Fibroblast of lung (primary cell): Measurements from ENCODE around the gene TROAP.
A peak's percentile ranks its signal among the peaks of the same experiment; 100 is the strongest.

Experiments
- EZH2 ChIP-seq: IDR thresholded peaks from 2 replicates; pipeline ENCODE4 v1.5.1; 2012; ENCODE audit warnings: low read length, control low read depth, mild to moderate bottlenecking; ENCODE audit errors: missing control alignments
- TF ChIP-seq, protein P1 (sequence below), 2 donors: IDR thresholded peaks in 1 of 2; conservative IDR thresholded peaks in 1 of 2; 1 replicate in 1 of 2; 2 replicates in 1 of 2; pipeline ENCODE4 v1.5.1; 2011 to 2012; ENCODE audit warnings: low read length in 2 of 2, control low read depth in 1 of 2, inconsistent platforms in 1 of 2, low read depth in 1 of 2, mild to moderate bottlenecking in 1 of 2

DNA sequence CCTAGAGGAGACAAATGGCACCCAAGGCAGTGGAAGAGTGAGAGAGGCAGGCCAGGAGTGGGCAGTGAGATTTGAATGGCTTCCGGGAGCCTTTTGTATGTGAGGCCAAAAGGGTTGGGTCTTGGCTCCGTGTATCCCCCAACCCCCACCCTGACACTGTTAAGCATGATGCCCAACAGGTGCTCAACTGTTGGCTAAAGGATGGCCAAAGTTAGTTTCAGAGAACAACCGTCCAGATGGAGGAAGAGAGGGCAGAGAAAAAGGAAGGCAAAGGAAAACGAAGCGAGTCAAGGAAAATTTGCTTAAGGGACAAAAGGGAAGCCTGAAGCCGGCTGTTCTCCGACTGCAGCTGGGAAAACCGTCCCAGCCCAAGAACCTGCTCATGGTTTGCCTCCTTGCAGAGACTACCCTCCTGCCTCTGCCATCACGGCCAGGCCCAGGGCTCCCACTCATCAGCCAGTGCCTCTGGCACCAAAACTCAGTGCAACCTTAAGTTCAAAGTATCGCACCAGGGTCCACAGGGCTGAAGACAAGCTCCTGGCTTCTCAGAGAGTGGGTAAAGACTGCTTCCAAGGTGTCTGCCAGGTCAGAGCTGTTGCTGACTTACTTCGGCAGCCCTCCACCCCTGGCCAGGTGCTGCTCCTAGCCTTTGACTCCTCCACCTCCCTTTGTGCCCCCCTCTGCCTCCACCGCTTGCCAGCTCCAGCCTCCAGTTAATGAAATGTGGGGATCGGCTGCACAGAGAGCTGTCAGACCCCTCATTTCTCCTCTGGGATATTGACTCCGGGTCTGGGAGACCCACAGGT lies 18.1 kb downstream of the TROAP start:
- TF ChIP-seq, protein P1, sequence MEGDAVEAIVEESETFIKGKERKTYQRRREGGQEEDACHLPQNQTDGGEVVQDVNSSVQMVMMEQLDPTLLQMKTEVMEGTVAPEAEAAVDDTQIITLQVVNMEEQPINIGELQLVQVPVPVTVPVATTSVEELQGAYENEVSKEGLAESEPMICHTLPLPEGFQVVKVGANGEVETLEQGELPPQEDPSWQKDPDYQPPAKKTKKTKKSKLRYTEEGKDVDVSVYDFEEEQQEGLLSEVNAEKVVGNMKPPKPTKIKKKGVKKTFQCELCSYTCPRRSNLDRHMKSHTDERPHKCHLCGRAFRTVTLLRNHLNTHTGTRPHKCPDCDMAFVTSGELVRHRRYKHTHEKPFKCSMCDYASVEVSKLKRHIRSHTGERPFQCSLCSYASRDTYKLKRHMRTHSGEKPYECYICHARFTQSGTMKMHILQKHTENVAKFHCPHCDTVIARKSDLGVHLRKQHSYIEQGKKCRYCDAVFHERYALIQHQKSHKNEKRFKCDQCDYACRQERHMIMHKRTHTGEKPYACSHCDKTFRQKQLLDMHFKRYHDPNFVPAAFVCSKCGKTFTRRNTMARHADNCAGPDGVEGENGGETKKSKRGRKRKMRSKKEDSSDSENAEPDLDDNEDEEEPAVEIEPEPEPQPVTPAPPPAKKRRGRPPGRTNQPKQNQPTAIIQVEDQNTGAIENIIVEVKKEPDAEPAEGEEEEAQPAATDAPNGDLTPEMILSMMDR (conservative IDR thresholded peaks at IDR 0.05 in 1 of 2, IDR thresholded peaks at IDR 0.05 in 1 of 2; ENCODE audit: low read depth in 1 of 2, low read length in 2 of 2): no peak
- TF ChIP-seq EZH2: peak; percentile 21
